K562 (cell line): ENCODE measurements around the gene ORC4. TPM values are rescaled to one million over a fixed set of nuclear protein-coding genes. Genes with fewer than 3 reads are reported as not detected.

Experiments
- CTCF ChIP-seq, 3 experiments: IDR thresholded peaks in 2 of 3; conservative IDR thresholded peaks in 1 of 3; 2 replicates each; pipeline ENCODE4 v1.5.1; 2011 to 2012; ENCODE audit warnings: low read length in 3 of 3, mild to moderate bottlenecking in 3 of 3, control low read depth in 2 of 3, improper control_type of control experiment in 1 of 3, inconsistent platforms in 1 of 3, low read depth in 1 of 3, mixed read lengths in 1 of 3, moderate library complexity in 1 of 3; ENCODE audit not compliant: insufficient read depth in 2 of 3
- CUX1 ChIP-seq: fragments of 200-800 bp; sonication (Bioruptor generic); IDR thresholded peaks from 2 replicates; pipeline ENCODE4 v1.6.1; 2016; ENCODE audit warnings: missing genetic modification characterization, missing compliant biosample characterization
- FOXA3 ChIP-seq, 2 experiments: fragments of 450-650 bp in 1 of 2; sonication (generic) in 1 of 2; formaldehyde crosslinking; IDR thresholded peaks in 1 of 2; conservative IDR thresholded peaks in 1 of 2; 2 replicates each; pipeline versions ENCODE4 v1.4.0 to v1.8.0; 2020 to 2022; ENCODE audit warnings: mild to moderate bottlenecking in 2 of 2, missing genetic modification reagents in 1 of 2
- RBM17 ChIP-seq: fragments of 200-400 bp; formaldehyde crosslinking; IDR thresholded peaks from 2 replicates; pipeline ENCODE4 v1.6.1; 2017; ENCODE audit warnings: low read depth, mild to moderate bottlenecking, low read length, borderline replicate concordance
- polyA plus RNA-seq, 8 experiments: library from polyadenylated mRNA; depleted of rRNA in 4 of 8; stranded (reverse) in 5 of 8; unstranded in 3 of 8; fragments of >200 nt; fragmentation: Nextera tagmentation in 2 of 8; fragmentation: Illumina TruSeq in 1 of 8; extraction: Ambion mirVana in 2 of 8; extraction: Trizol in 1 of 8; gene quantifications; 2 replicates each; pipeline versions ENCODE4 v1.2.1 to v1.2.3, GENCODE V29; 2011 to 2014; ENCODE audit warnings: inconsistent platforms in 1 of 8, missing spikeins in 1 of 8
- total RNA-seq, 7 experiments: library from RNA; depleted of rRNA in 6 of 7; stranded (reverse); fragments of >200 nt in 6 of 7; fragmentation: Illumina TruSeq in 2 of 7; extraction: Trizol in 2 of 7; gene quantifications; 2 replicates each; pipeline versions ENCODE4 v1.2.1 to v1.2.3, GENCODE V29; 2011 to 2021; ENCODE audit warnings: low replicate concordance in 1 of 7

Gene ORC4
- total and polyA plus RNA-seq, 9 of the 15 experiments (the other 6 are each of a cell fraction or from before 2014, with no cell fraction given): 58.6 to 100 (median 70.5) TPM

- TF ChIP-seq CTCF (IDR thresholded peaks at IDR 0.05 in 2 of 3, conservative IDR thresholded peaks at IDR 0.05 in 1 of 3; ENCODE audit: insufficient read depth in 2 of 3, low read depth in 1 of 3, low read length in 3 of 3) (no peak), RBM17 (no peak), FOXA3 (CRISPR knock-in tag; conservative IDR thresholded peaks at IDR 0.05 in 1 of 2, IDR thresholded peaks at IDR 0.05 in 1 of 2) (no peak), CUX1 (CRISPR knock-in tag) (no peak)
These were observed 6.0 kb upstream of the ORC4 start (continued) for GRCh38 chr2:148026573-148026972.
